IMR-90 (cell line): Measurements from ENCODE around the gene ATP9B. TPM values are rescaled to one million over a fixed set of nuclear protein-coding genes. Genes with fewer than 3 reads are reported as not detected.

Experiments
- ATAC-seq: fragments of 200-7000 bp; cut with Tn5 transposase; 2 replicates; pipeline ENCODE4 v1.9.1; 2020; ENCODE audit warnings: low read depth, mild to moderate bottlenecking, moderate library complexity
- BruUV-seq: library from RNA; stranded (reverse); fragments of 400-500 nt; replicated peaks from 2 replicates; lab custom pipeline; 2021; lab: Mats Ljungman, UMichigan
- CTCF ChIA-PET: fragments of 300-600 bp; formaldehyde crosslinking; extraction: SDS; loops from one replicate; lab custom pipeline; 2021; ENCODE audit warnings: antibody characterized with exemption; lab: Yijun Ruan, JAX
- POLR2A ChIA-PET: fragments of 300-600 bp; sonication (Branson Sonifier 250); formaldehyde crosslinking; loops from one replicate; lab custom pipeline; 2022; ENCODE audit warnings: antibody characterized with exemption; ENCODE audit not compliant: unreplicated experiment; lab: Charles Lee
- DNase-seq: peaks from one replicate; pipeline ENCODE4 v3.0.0; 2013
- H2AFZ ChIP-seq: replicated peaks from 2 replicates; pipeline ENCODE3; 2013; ENCODE audit warnings: low read length, mild to moderate bottlenecking; ENCODE audit not compliant: poor library complexity
- H2AK5ac ChIP-seq: 2 replicates; pipeline ENCODE4 v1.6.1; 2013; ENCODE audit warnings: low read depth, low read length, inconsistent platforms
- H2AK9ac ChIP-seq: replicated peaks from 2 replicates; pipeline ENCODE3; 2013; ENCODE audit warnings: mild to moderate bottlenecking, low read depth, low read length, moderate library complexity; ENCODE audit not compliant: poor library complexity
- H2BK120ac ChIP-seq: 2 replicates; pipeline ENCODE4 v1.6.1; 2013; ENCODE audit warnings: low read depth, low read length, inconsistent platforms
- H2BK15ac ChIP-seq: 3 replicates; pipeline ENCODE4 v1.6.1; 2013; ENCODE audit warnings: low read depth, low read length, inconsistent platforms
- H2BK20ac ChIP-seq: 2 replicates; pipeline ENCODE4 v1.6.1; 2013; ENCODE audit warnings: low read depth, mild to moderate bottlenecking, inconsistent platforms, low read length, moderate library complexity
- H2BK5ac ChIP-seq: 2 replicates; pipeline ENCODE4 v1.6.1; 2013; ENCODE audit warnings: mild to moderate bottlenecking, low read depth, low read length, inconsistent platforms; ENCODE audit not compliant: poor library complexity, severe bottlenecking
- H3K14ac ChIP-seq: replicated peaks from 2 replicates; pipeline ENCODE4 v1.6.1; 2013; ENCODE audit warnings: low read depth, low read length, inconsistent platforms
- H3K18ac ChIP-seq: 2 replicates; pipeline ENCODE4 v1.6.1; 2013; ENCODE audit warnings: low read depth, low read length, control low read depth
- H3K23ac ChIP-seq: 2 replicates; pipeline ENCODE4 v1.6.1; 2013; ENCODE audit warnings: low read depth, low read length, inconsistent platforms
- H3K27ac ChIP-seq: 2 replicates; pipeline ENCODE4 v1.5.1; 2013; ENCODE audit warnings: mild to moderate bottlenecking, control low read depth, low read length; ENCODE audit not compliant: insufficient read depth
- H3K27me3 ChIP-seq: 2 replicates; pipeline ENCODE4 v1.6.1; 2013; ENCODE audit warnings: low read length; ENCODE audit not compliant: control insufficient read depth, insufficient read depth
- H3K36me3 ChIP-seq: 2 replicates; pipeline ENCODE4 v1.6.1; 2013; ENCODE audit warnings: low read length, mixed read lengths; ENCODE audit not compliant: control insufficient read depth, insufficient read depth
- H3K4ac ChIP-seq: 2 replicates; pipeline ENCODE4 v1.6.1; 2013; ENCODE audit warnings: low read depth, low read length, inconsistent platforms
- H3K4me1 ChIP-seq: 2 replicates; pipeline ENCODE4 v1.6.1; 2013; ENCODE audit warnings: low read length, mixed read lengths; ENCODE audit not compliant: control insufficient read depth, insufficient read depth
- H3K4me2 ChIP-seq: 2 replicates; pipeline ENCODE4 v1.6.1; 2013; ENCODE audit warnings: low read depth, mild to moderate bottlenecking, control low read depth, low read length, moderate library complexity
- H3K4me3 ChIP-seq: 2 replicates; pipeline ENCODE4 v1.5.1; 2013; ENCODE audit warnings: low read depth, mild to moderate bottlenecking, control low read depth, low read length, moderate library complexity; ENCODE audit not compliant: insufficient read depth
- H3K56ac ChIP-seq: 2 replicates; pipeline ENCODE4 v1.6.1; 2013; ENCODE audit warnings: low read length, inconsistent platforms; ENCODE audit not compliant: insufficient read depth; ENCODE audit errors: extremely low read depth
- H3K79me1 ChIP-seq, 2 experiments: 2 replicates each; pipeline ENCODE4 v1.6.1; 2013; ENCODE audit warnings: low read length in 2 of 2, inconsistent platforms in 1 of 2, low read depth in 1 of 2
- H3K9ac ChIP-seq: 2 replicates; pipeline ENCODE4 v1.6.1; 2013; ENCODE audit warnings: low read depth, low read length, control low read depth
- H3K9me1 ChIP-seq: 2 replicates; pipeline ENCODE4 v1.6.1; 2013; ENCODE audit warnings: low read length, inconsistent platforms; ENCODE audit not compliant: insufficient read depth
- H3K9me3 ChIP-seq: 2 replicates; pipeline ENCODE4 v1.6.1; 2013; ENCODE audit warnings: low read length; ENCODE audit not compliant: control insufficient read depth, insufficient read depth
- H4K20me1 ChIP-seq: 2 replicates; pipeline ENCODE4 v1.6.1; 2013; ENCODE audit warnings: low read length, inconsistent platforms; ENCODE audit not compliant: insufficient read depth
- H4K5ac ChIP-seq: 2 replicates; pipeline ENCODE4 v1.6.1; 2013; ENCODE audit warnings: mild to moderate bottlenecking, low read depth, low read length, control low read depth
- H4K8ac ChIP-seq, 2 experiments: 2 replicates each; pipeline ENCODE4 v1.6.1; 2013; ENCODE audit warnings: low read depth in 2 of 2, low read length in 2 of 2, control low read depth in 1 of 2, inconsistent platforms in 1 of 2
- H4K91ac ChIP-seq: 2 replicates; pipeline ENCODE4 v1.6.1; 2013; ENCODE audit warnings: low read depth, low read length, inconsistent platforms; ENCODE audit not compliant: insufficient read depth
- CEBPB ChIP-seq: IDR thresholded peaks from 2 replicates; pipeline ENCODE4 v1.6.1; 2012; ENCODE audit warnings: low read depth, low read length, improper control_type of control experiment
- FOS ChIP-seq: fragments of 150-350 bp; IDR thresholded peaks from 2 replicates; pipeline ENCODE4 v1.6.1; 2016; ENCODE audit warnings: low read depth, low read length
- MAFK ChIP-seq: IDR thresholded peaks from 2 replicates; pipeline ENCODE4 v1.6.1; 2012; ENCODE audit warnings: low read depth, low read length, improper control_type of control experiment
- NFE2L2 ChIP-seq: fragments of 150-350 bp; IDR thresholded peaks from 2 replicates; pipeline ENCODE4 v1.6.1; 2016; ENCODE audit warnings: low read depth, mild to moderate bottlenecking, low read length
- RCOR1 ChIP-seq: IDR thresholded peaks from 2 replicates; pipeline ENCODE4 v1.6.1; 2012; ENCODE audit warnings: mild to moderate bottlenecking, low read length, improper control_type of control experiment; ENCODE audit not compliant: insufficient replicate concordance
- RFX5 ChIP-seq: IDR thresholded peaks from 2 replicates; pipeline ENCODE4 v1.8.0; 2012; ENCODE audit warnings: low read depth, mild to moderate bottlenecking, low read length, moderate library complexity
- SMC3 ChIP-seq: fragments of 150-350 bp; IDR thresholded peaks from 2 replicates; pipeline ENCODE4 v1.6.1; 2016; ENCODE audit warnings: low read depth, mild to moderate bottlenecking, antibody characterized with exemption, low read length, moderate library complexity
- WGBS, 2 experiments: methylation state at CpG; one replicate each; pipeline versions ENCODE4 v1.1.5 to v1.1.7; 2013; ENCODE audit warnings: missing lambda C conversion rate in 2 of 2; ENCODE audit not compliant: insufficient read length in 1 of 2; ENCODE audit errors: extremely low coverage in 2 of 2; 5-methylcytosine and 5-hydroxymethylcytosine counted together
- dilution Hi-C: fragments of 300-500 bp; cut with HindIII; formaldehyde crosslinking; loops from one replicate; pipeline ENCODE4 v1.14.3; 2018; ENCODE audit warnings: low sequenced_read_pairs; ENCODE audit not compliant: unreplicated experiment
- in situ Hi-C: fragments of 300-500 bp; cut with MboI; formaldehyde crosslinking; loops from 3 replicates; pipeline ENCODE4 v1.14.3; 2019; ENCODE audit warnings: low sequenced_read_pairs, inconsistent platforms, mixed read lengths
- intact Hi-C: fragments of 100-400 bp; cut with micrococcal nuclease; formaldehyde crosslinking; loops from 2 replicates; pipeline ENCODE4 v1.10.0; 2022
- polyA plus RNA-seq, 3 experiments: library from polyadenylated mRNA; depleted of rRNA; stranded (reverse); fragments of >200 nt; gene quantifications; 2 replicates each; pipeline ENCODE4 v1.2.3, GENCODE V29; 2012; ENCODE audit warnings: low replicate concordance in 1 of 3
- total RNA-seq: library from RNA; depleted of rRNA; stranded (reverse); fragments of >200 nt; gene quantifications from 2 replicates; pipeline ENCODE4 v1.2.3, GENCODE V29; 2012
- TF ChIP-seq, protein P1 (sequence below): fragments of 150-350 bp; IDR thresholded peaks from 2 replicates; pipeline ENCODE4 v1.6.1; 2017; ENCODE audit warnings: mild to moderate bottlenecking, antibody characterized with exemption, low read length, low read depth
- TF ChIP-seq, protein P2 (sequence below): conservative IDR thresholded peaks from 2 replicates; pipeline ENCODE4 v1.5.1; 2012; ENCODE audit warnings: mild to moderate bottlenecking, low read depth, low read length, improper control_type of control experiment

ATP9B gene
- total and polyA plus RNA-seq, 2 of the 4 experiments (the other 2 are of a cell fraction) = 11.0 to 11.5 TPM

DNA sequence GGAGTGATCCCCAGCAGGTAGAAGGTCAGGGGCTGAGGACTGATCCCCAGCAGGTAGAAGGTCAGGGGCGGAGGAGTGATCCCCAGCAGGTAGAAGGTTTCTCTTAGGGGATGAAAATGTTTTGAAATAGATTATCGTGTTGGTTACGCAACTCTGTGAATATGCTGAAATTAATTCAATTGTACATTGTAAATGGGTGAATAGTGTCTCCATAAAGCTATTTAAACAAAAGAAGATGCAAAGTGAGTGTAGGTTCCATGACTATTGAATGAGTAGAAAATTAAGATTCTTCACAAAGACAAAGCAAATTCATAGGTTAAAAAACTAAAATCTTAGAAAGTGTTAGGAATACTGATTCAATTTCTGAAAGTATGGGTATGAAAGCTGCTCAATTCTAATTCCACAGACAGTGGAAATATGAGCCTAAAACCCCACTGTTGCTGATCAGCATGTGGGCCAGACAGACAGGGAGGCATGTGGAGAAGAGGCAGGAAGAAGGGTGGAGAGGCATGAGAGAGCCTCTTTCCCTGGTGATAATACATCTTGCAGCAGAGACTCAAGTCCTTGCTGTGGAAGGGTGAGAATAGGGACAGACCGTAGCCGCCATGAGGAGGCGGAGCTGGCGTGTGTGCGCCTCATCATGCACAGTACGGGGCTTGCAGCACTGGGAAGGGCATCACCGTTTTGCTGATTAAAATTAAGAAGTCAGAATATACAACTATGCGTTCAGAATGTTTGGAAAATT, 240.6 kb downstream of the ATP9B start:
- TF ChIP-seq RFX5 (no peak), RCOR1 (no peak), NFE2L2 (no peak), MAFK (no peak), FOS (no peak), SMC3 (no peak), CEBPB (peak; percentile 88)
- TF ChIP-seq, protein P1, sequence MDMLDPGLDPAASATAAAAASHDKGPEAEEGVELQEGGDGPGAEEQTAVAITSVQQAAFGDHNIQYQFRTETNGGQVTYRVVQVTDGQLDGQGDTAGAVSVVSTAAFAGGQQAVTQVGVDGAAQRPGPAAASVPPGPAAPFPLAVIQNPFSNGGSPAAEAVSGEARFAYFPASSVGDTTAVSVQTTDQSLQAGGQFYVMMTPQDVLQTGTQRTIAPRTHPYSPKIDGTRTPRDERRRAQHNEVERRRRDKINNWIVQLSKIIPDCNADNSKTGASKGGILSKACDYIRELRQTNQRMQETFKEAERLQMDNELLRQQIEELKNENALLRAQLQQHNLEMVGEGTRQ = no peak
- TF ChIP-seq, protein P2, sequence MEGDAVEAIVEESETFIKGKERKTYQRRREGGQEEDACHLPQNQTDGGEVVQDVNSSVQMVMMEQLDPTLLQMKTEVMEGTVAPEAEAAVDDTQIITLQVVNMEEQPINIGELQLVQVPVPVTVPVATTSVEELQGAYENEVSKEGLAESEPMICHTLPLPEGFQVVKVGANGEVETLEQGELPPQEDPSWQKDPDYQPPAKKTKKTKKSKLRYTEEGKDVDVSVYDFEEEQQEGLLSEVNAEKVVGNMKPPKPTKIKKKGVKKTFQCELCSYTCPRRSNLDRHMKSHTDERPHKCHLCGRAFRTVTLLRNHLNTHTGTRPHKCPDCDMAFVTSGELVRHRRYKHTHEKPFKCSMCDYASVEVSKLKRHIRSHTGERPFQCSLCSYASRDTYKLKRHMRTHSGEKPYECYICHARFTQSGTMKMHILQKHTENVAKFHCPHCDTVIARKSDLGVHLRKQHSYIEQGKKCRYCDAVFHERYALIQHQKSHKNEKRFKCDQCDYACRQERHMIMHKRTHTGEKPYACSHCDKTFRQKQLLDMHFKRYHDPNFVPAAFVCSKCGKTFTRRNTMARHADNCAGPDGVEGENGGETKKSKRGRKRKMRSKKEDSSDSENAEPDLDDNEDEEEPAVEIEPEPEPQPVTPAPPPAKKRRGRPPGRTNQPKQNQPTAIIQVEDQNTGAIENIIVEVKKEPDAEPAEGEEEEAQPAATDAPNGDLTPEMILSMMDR = no peak
- peaks cover 9% of the 10 kb centered on the region; the same call in 1 of the 2 replicates for H3K9me1 ChIP-seq
- POLR2A ChIA-PET = no interaction called here
- no peaks in the 10 kb centered on the region for H4K20me1 ChIP-seq
- H3K56ac ChIP-seq = no peak overlapping the region
- H2AFZ ChIP-seq = peak overlapping the region; percentile 51
- H3K36me3 ChIP-seq = peaks cover 12% of the 10 kb centered on the region; the same call in 1 of the 2 replicates
- DNase-seq (peak; percentile 44), ATAC-seq (peak; percentile 75)
- H2BK120ac ChIP-seq = no peak overlapping the region
- H2BK15ac ChIP-seq = no peak overlapping the region
- H3K9ac ChIP-seq = no peak overlapping the region
- no peak overlapping the region for H2BK20ac ChIP-seq
- H3K4me1 ChIP-seq = peaks cover 5% of the 10 kb centered on the region; the same call in 1 of the 2 replicates
- no peak overlapping the region; the same call in 1 of the 2 replicates for H3K23ac ChIP-seq
- dilution Hi-C loops (no loop called here), intact Hi-C loops (no loop called here), in situ Hi-C loops (no loop called here)
- peak overlapping the region; percentile 39; the same call in 1 of the 2 replicates for H3K4me2 ChIP-seq
- H2AK5ac ChIP-seq = no peak overlapping the region
- H3K79me1 ChIP-seq = no peaks in the 10 kb centered on the region
- H3K27ac ChIP-seq = no peak overlapping the region
- H3K14ac ChIP-seq = no peak overlapping the region
- H3K4ac ChIP-seq = no peak overlapping the region
- H3K27me3 ChIP-seq = no peaks in the 10 kb centered on the region
- H2AK9ac ChIP-seq = no peak overlapping the region
- CTCF ChIA-PET = no interaction called here
- no peak overlapping the region for H4K91ac ChIP-seq
- H4K8ac ChIP-seq = no peak overlapping the region
- H3K4me3 ChIP-seq = no peak overlapping the region
- no peak overlapping the region for H2BK5ac ChIP-seq
- H4K5ac ChIP-seq = no peak overlapping the region
- no peak overlapping the region for H3K18ac ChIP-seq
- 93% methylated on average over 5 of the region's 11 CpGs; no CpG with 5 or more reads in 1 of the 2 experiments for WGBS, 2 experiments
- BruUV-seq = no TSS peak
- H3K9me3 ChIP-seq = no peaks in the 10 kb centered on the region
